Nephron progenitor cell (in vitro differentiated cells): Measurements from ENCODE around the gene RSL1D1.

Experiments
- DNase-seq: peaks from one replicate; pipeline ENCODE4 v3.0.0; 2021
- H3K27ac Mint-ChIP-seq: 2 replicates; pipeline ENCODE4 v1.8.0; 2021; ENCODE audit warnings: mild to moderate bottlenecking, moderate library complexity, mixed read lengths
- H3K27me3 Mint-ChIP-seq: 2 replicates; pipeline ENCODE4 v1.8.0; 2021; ENCODE audit warnings: mild to moderate bottlenecking, low read depth, mixed read lengths; ENCODE audit not compliant: poor library complexity
- H3K36me3 Mint-ChIP-seq: 2 replicates; pipeline ENCODE4 v1.8.0; 2021; ENCODE audit warnings: low read depth, mixed read lengths
- H3K4me1 Mint-ChIP-seq: 2 replicates; pipeline ENCODE4 v1.8.0; 2021; ENCODE audit warnings: mixed read lengths
- H3K4me3 Mint-ChIP-seq: 2 replicates; pipeline ENCODE4 v1.8.0; 2021; ENCODE audit warnings: mild to moderate bottlenecking, moderate library complexity, mixed read lengths
- H3K9me3 Mint-ChIP-seq: 2 replicates; pipeline ENCODE4 v1.8.0; 2021; ENCODE audit warnings: mild to moderate bottlenecking, moderate library complexity, mixed read lengths
- TF ChIP-seq, protein P1 (sequence below): fragments of 200-600 bp; sonication (generic); IDR thresholded peaks from 2 replicates; pipeline ENCODE4 v1.5.0; 2021; ENCODE audit warnings: antibody characterized with exemption

Gene RSL1D1

DNA sequence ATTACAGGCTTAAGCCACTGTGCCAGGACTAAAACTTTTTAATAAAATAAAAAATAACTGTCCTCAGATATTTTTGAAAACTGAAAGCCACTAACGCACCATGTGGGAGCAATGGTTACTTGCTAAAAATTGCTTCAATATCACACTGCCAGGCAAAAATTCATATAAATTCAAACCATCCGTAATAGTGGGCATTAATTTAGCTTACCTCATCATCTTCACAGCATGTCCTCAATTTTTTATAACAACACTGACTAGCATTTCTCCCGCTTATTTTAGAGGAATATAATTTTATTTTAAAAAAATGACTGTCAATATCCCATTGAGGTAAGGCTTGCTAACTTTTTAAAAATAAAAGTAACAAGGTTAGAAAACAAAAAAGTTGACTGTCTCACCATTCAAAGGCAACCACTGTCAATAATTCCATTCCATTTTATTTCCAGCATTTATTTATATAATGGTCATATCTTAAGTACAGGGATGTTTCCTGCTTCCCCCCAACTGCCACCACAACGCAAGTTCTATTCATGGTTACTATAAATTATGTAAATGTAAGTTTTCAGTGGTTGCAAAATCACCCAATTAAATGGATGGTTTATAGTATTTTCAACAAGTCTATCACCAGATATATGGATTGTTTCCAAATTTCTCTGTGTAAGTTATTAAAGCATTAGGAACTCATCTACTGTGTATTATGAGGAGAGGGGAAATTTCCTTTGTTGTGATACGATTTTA is 39.1 kb upstream of the RSL1D1 start:
- Mint-ChIP-seq H3K9me3 (no peaks in the 10 kb centered on the region), H3K36me3 (peaks cover 82% of the 10 kb centered on the region), H3K4me3 (no peak overlapping the region), H3K27ac (no peak overlapping the region), H3K4me1 (no peaks in the 10 kb centered on the region), H3K27me3 (no peaks in the 10 kb centered on the region)
- no peak for DNase-seq
- TF ChIP-seq, protein P1, sequence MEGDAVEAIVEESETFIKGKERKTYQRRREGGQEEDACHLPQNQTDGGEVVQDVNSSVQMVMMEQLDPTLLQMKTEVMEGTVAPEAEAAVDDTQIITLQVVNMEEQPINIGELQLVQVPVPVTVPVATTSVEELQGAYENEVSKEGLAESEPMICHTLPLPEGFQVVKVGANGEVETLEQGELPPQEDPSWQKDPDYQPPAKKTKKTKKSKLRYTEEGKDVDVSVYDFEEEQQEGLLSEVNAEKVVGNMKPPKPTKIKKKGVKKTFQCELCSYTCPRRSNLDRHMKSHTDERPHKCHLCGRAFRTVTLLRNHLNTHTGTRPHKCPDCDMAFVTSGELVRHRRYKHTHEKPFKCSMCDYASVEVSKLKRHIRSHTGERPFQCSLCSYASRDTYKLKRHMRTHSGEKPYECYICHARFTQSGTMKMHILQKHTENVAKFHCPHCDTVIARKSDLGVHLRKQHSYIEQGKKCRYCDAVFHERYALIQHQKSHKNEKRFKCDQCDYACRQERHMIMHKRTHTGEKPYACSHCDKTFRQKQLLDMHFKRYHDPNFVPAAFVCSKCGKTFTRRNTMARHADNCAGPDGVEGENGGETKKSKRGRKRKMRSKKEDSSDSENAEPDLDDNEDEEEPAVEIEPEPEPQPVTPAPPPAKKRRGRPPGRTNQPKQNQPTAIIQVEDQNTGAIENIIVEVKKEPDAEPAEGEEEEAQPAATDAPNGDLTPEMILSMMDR, result no peak

- Mint-ChIP-seq H3K9me3 (no peaks in the 10 kb centered on the region), H3K4me3 (no peak overlapping the region), H3K27me3 (no peaks in the 10 kb centered on the region), H3K27ac (peak overlapping the region; percentile 34), H3K4me1 (no peaks in the 10 kb centered on the region), H3K36me3 (peaks cover 74% of the 10 kb centered on the region)
- TF ChIP-seq, protein P1, result no peak
- no peak for DNase-seq
These were observed 35.5 kb upstream of the RSL1D1 start for GRCh38 chr16:11886881-11887280.

DNA sequence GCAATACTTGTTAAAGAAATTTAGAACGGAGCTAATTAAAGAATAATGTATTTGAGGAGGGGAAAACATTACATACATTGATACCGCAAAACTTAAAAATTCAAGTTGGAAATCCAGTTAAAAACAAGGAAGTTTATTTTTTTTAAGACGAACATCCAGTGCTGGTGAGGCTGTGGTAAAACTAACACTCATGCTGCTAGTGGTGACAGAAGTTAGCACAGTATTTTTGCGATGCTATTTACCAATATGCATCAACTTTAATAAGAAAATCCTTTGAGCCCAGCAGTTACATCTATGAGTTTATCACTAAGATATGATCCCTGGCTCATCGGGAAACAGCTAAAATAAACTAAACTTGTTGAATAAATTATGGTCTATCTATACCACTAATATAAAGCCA is 32.7 kb upstream of the RSL1D1 start:
- Mint-ChIP-seq H3K27me3 (no peaks in the 10 kb centered on the region), H3K36me3 (peaks cover 71% of the 10 kb centered on the region), H3K4me3 (no peak overlapping the region), H3K4me1 (no peaks in the 10 kb centered on the region), H3K27ac (peak overlapping the region; percentile 29), H3K9me3 (no peaks in the 10 kb centered on the region)
- TF ChIP-seq, protein P1, result no peak
- DNase-seq, result no peak

DNA sequence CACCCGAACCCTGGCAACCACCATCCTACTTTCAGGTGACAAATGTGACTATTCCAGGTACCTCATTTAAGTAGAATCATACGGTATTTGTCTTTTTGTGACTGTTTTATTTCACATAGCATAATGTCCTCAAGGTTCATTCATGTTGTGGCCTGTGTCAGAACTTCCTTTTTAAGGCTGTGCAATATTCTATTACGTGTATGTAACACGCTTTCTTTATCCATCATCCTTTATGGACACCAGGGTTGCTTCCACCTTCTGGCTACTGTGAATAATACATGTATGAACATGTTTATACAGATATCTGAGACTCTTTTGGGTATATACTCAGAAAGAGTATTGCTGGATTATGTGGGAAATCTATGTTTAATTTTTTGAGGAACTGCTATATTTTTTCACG is 28.7 kb upstream of the RSL1D1 start:
- no peak for DNase-seq
- peak overlapping the region; percentile 75 for H3K27ac Mint-ChIP-seq
- no peaks in the 10 kb centered on the region for H3K4me1 Mint-ChIP-seq

GRCh38 chr16:11877374-11877773 is 26.0 kb upstream of the RSL1D1 start:
- Mint-ChIP-seq H3K9me3 (no peaks in the 10 kb centered on the region), H3K27ac (no peak overlapping the region), H3K36me3 (peaks cover 62% of the 10 kb centered on the region), H3K27me3 (no peaks in the 10 kb centered on the region), H3K4me3 (no peak overlapping the region), H3K4me1 (no peaks in the 10 kb centered on the region)
- DNase-seq, result no peak
- TF ChIP-seq, protein P1, result no peak

More for the DNA sequence above, 28.7 kb upstream of the RSL1D1 start:
- Mint-ChIP-seq H3K27me3 (no peaks in the 10 kb centered on the region), H3K9me3 (no peaks in the 10 kb centered on the region), H3K36me3 (peaks cover 57% of the 10 kb centered on the region), H3K4me3 (no peak overlapping the region)
- TF ChIP-seq, protein P1, result no peak

GRCh38 chr16:11876306-11876705 is 25.0 kb upstream of the RSL1D1 start:
- H3K27me3 Mint-ChIP-seq, result no peaks in the 10 kb centered on the region

More at GRCh38 chr16:11876306-11876705, 25.0 kb upstream of the RSL1D1 start:
- H3K9me3 Mint-ChIP-seq, result no peaks in the 10 kb centered on the region
- no peak for DNase-seq
- H3K27ac Mint-ChIP-seq, result peak overlapping the region; percentile 31
- TF ChIP-seq, protein P1, result no peak
- H3K4me1 Mint-ChIP-seq, result peaks cover 8% of the 10 kb centered on the region
- no peak overlapping the region for H3K4me3 Mint-ChIP-seq
- H3K36me3 Mint-ChIP-seq, result peaks cover 61% of the 10 kb centered on the region
